GM12891 (cell line): ENCODE data around the gene RMDN2.
A peak's percentile ranks its signal among the peaks of the same experiment; 100 is the strongest.

Experiments
- DNase-seq: peaks from one replicate; pipeline ENCODE4 v3.0.0; 2011; ENCODE audit warnings: low spot score; ENCODE audit not compliant: insufficient read length
- FAIRE-seq: peaks from 2 replicates; lab custom pipeline; 2011; peaks lifted over from hg19 to GRCh38; lab: Jason Lieb, UNC
- PAX5 ChIP-seq: IDR thresholded peaks from 2 replicates; pipeline ENCODE4 v1.6.1; 2011; ENCODE audit warnings: low read length, moderate library complexity, mild to moderate bottlenecking; ENCODE audit not compliant: insufficient read depth, severe bottlenecking
- POLR2A ChIP-seq: IDR thresholded peaks from 2 replicates; pipeline ENCODE4 v1.6.1; 2011; ENCODE audit warnings: low read depth, low read length, control low read depth
- POLR2AphosphoS5 ChIP-seq: IDR thresholded peaks from 2 replicates; pipeline ENCODE4 v1.6.1; 2011; ENCODE audit warnings: low read depth, low read length, control low read depth
- POU2F2 ChIP-seq: IDR thresholded peaks from 2 replicates; pipeline ENCODE4 v1.6.1; 2011; ENCODE audit warnings: low read depth, mild to moderate bottlenecking, control low read depth, low read length, moderate library complexity
- SPI1 ChIP-seq: IDR thresholded peaks from 2 replicates; pipeline ENCODE4 v1.6.1; 2011; ENCODE audit warnings: low read depth, low read length, control low read depth
- TAF1 ChIP-seq: IDR thresholded peaks from 2 replicates; pipeline ENCODE4 v1.6.1; 2011; ENCODE audit warnings: low read depth, low read length, control low read depth

RMDN2 gene

DNA sequence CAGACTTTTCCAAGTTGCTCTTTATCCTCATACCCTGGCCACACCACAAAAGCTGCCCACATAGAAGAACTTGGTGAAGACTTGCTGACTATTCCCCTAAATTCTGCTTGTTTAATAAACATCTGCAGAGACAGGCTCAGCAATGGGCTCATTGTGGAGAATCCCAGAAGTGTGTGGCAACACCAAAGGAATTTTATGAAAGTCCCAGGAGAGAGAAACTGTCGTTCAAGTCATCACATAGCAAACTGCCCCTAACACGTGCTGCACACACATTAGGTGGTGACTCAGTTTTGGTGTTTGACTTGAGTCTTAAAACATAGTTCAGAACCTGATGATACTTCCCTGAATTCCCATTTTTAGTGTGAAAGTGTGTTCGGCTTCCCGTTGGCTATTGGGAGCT, 112.2 kb downstream of the RMDN2 start:
- FAIRE-seq (peak; percentile 9), DNase-seq (no peak)
- TF ChIP-seq POU2F2, result no peak
- TF ChIP-seq PAX5, result no peak
- no peak for TF ChIP-seq POLR2AphosphoS5

DNA sequence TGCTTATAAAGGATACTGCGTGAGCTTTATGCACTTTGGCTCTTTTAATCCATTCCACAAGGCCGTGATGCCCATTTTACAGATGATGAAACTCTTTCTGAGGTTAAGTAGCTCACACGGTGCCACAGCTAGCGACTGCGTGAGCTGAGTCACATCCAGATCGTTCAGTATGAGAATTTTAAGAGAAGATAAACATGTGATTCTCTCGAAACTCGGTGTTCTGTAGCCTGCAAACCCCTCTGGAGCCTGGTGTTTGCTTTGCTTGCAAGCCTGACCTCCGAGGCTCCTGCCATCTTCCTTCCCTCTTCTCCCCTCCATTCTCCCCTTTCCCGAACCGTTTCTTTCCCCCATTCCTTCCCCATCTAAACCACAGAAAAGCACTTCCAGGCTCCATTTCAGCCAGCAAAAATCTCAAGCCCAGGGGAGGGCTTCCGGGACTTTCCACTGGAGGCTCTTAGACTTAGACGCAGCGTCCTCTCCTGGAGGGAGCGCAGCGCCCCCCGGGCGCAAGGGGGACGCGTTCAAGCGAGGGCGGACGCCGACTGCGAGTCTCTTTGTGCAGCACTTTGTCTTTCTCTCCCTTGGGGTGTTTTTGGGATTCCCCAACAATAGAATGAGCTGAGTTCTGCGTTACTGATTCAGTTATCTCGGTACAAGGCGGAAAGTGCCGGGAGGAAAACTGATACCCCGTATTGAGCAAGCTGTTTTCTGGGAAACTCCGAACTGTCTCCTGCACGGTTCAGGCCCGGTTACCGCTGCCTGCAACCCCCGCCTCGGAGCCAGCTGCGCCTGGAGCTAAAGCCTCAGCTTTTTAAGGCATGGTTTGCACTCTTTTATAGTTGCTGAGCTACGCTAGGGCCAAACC, 112.9 kb downstream of the RMDN2 start:
- peak; percentile 11 for DNase-seq
- 0 out of 2 replicates have a peak, but pooled peaks have one; percentile 6 for TF ChIP-seq TAF1
- TF ChIP-seq POLR2A, result peak; percentile 20; the same call in 1 of the 2 replicates
- no peak; the same call in 1 of the 2 replicates for TF ChIP-seq POLR2AphosphoS5
- TF ChIP-seq PAX5, result peak; percentile 2
- TF ChIP-seq POU2F2, result no peak; the same call in 1 of the 2 replicates
- peak; percentile 35 for FAIRE-seq

DNA sequence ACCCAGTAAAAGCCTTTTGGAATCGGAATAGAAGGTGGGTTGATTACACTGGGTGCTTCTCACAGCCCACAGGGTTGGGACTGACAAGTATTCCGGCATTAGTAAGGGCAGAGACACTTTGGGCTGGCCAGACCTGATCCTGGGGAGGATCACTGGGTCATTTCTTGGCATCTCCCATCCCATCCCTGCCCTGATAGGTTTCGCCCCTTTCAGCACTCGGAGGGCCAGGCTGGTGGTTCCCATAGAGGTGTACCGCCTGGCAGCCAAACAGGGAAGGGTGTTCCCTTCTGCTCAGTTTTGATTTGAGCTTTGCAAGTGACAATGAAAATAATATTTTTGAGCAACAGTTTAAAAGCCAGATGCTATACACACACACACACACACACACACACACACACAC, 113.6 kb downstream of the RMDN2 start:
- DNase-seq, result no peak
- FAIRE-seq, result no peak
- TF ChIP-seq TAF1 (no peak), POLR2A (no peak), PAX5 (no peak), POLR2AphosphoS5 (no peak), SPI1 (no peak), POU2F2 (no peak)

DNA sequence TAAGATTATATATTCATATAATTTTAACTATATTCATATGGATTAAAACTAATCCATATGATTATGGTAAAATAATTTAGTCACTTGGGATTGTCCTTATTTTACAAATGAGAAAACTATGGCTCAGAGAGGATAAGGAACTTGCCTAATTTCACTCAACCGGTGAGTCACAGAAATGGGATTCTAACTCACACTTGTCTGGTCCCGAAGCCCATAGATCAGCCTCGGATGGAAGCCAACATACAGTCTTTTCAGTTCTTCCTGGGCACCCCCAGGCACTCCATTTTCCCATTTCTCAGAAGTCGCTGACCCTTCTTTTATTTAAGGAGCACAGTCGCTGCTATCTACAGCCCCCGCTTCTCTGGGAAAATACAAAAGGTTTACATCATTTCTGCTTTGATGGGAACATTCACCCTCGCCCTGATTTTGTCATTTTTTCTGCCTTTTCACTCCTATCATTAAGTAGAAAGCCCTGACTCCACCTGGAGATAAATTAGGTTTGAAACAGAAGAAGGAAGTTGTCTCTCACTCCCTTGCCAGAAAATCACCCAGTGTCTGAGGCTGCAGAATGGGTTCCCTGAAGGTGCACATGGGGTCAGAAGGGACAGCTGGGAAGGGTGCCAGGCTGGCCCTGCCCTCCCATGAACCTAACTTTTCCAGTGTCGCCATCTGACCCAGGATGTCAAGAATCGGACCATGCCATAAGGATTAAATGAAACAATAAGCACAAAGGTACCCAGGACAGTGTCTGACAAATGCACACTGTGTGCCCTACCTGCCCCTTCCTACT, 114.2 kb downstream of the RMDN2 start:
- DNase-seq (no peak), FAIRE-seq (no peak)
- TF ChIP-seq POLR2AphosphoS5, result no peak
- no peak for TF ChIP-seq PAX5
- no peak for TF ChIP-seq POU2F2
- no peak for TF ChIP-seq POLR2A
- no peak for TF ChIP-seq SPI1
- no peak for TF ChIP-seq TAF1

DNA sequence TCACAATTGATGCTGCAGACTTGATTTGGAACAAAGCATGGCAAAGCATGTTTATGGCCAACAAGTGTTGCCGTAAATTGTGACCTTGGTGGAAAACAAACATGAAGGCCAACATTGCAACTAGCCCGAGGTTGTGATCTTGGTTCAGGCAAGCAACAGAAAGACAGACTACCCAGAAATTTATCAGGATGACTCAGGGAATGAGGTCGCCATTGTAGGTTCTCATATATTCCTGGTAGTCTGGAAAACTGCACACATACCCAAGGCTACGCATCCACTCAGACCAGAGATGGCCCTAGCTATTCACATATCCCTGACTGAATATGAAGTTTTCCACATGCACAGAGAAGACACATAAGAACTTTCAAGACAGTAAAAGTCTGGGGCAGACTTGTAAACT, 120.7 kb downstream of the RMDN2 start:
- peak; percentile 68 for FAIRE-seq
- TF ChIP-seq TAF1 (no peak), POLR2AphosphoS5 (no peak), POLR2A (no peak), PAX5 (no peak), SPI1 (no peak), POU2F2 (no peak)
- DNase-seq, result no peak

DNA sequence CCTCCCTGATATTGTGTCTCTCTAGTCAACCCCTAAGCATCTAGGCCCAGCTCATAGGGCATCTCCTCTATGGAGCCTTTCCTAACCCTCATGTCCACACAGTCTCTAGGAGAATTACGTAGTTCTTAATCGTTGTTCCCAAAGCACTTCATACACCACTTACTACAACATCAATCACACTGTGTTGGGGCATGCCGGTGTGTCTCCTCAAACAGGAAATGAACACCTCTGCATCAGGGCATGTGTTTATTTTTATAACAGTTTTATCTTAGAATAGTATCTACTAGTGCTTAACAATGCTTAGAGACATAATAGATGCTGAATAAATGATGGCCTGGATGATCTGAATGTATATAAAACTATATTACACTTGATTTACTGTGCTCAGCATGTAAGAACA, 131.1 kb downstream of the RMDN2 start:
- FAIRE-seq, result peak; percentile 38

DNA sequence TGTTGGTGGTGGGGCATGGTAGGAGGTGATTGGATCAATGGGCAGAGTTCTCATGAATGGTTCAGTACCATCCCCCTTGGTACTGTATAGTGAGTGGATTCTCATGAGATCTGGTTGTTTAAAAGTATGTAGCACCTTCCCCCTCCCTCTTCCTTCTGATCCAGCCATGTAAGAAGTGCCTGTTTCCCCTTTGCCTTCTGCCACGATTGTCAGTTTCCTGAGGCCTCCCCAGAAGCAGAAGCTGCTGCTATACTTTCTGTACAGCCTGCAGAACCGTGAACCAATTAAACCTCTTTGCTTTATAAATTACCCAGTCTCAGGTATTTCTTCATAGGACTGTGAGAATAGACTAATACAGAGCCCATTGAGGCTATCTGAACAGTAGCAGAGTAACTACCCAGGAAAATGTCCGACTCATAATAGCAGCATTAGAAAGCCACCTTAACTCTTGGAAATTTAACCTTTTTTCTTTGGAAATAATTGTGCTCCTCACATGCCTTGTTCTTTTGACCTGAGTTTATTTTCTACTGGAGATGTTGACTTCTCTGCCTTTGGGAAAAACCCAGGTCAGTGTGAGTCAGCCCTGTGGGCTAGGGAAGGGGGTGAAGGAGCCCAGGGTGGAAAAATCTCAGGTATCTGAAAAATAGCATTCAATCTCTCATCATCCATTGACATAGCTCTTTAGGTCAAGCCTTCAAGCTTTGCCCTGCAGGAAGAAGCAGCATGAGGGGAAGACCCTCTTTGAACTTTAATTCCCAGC, 132.7 kb downstream of the RMDN2 start:
- DNase-seq (no peak), FAIRE-seq (peak; percentile 50)
- TF ChIP-seq TAF1 (no peak), PAX5 (no peak), SPI1 (no peak), POU2F2 (no peak), POLR2A (no peak), POLR2AphosphoS5 (no peak)

More for the DNA sequence above, 131.1 kb downstream of the RMDN2 start:
- no peak for DNase-seq
- TF ChIP-seq PAX5 (no peak), SPI1 (no peak), POU2F2 (no peak), POLR2A (no peak), POLR2AphosphoS5 (no peak), TAF1 (no peak)

DNA sequence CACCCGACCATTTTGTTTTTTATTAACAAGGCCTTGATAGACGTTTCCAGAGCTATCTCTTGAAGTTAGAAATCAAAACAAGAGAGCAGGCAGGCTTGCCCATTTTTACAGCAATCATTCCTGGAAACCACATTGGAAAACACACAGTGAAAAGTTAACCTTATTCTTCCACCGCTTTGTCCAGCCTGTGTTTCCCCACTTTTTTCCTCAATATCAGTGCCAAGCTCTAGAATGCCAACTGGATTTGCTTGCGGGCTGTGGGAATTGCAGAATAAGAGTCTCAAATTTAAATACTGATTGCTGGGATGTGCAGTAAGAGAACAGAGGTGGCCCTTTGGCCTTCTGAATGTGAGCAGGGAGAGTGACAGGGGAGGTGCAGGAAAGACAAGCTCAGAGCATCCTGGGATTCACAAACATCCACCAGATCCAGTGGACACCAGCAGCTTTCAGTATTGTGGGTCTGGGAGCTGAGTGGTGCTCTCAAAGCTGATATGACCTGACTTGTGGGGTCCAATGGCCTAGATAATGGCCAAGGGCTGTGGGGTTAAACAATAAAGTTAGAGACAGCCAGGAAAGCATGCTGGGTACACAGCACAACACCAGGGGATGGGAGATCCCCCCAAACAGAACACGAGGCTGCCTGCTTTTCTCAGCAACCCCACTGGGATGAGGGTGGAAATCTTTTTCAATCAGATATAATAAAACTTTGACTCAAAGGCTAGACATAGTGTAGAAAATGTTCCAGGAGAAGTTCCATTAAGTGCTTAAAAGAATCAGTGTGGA, 135.3 kb downstream of the RMDN2 start:
- TF ChIP-seq POLR2AphosphoS5, result no peak
- TF ChIP-seq TAF1, result no peak
- no peak for TF ChIP-seq PAX5
- no peak for TF ChIP-seq POLR2A
- no peak for TF ChIP-seq POU2F2
- TF ChIP-seq SPI1, result no peak
- no peak for FAIRE-seq
- no peak for DNase-seq
